Stromal cell of bone marrow (primary cell): Measurements from ENCODE around the gene KLHL1.

Experiments used
- DNase-seq: peaks from one replicate; pipeline ENCODE4 v3.0.0-alpha.2; 2012; ENCODE audit warnings: low read depth

KLHL1 gene

GRCh38 chr13:69683921-69684686 is 424.1 kb downstream of the KLHL1 start:
- DNase-seq: no peak

- DNase-seq: no peak
These were observed 426.5 kb downstream of the KLHL1 start for GRCh38 chr13:69681722-69682121.

DNA sequence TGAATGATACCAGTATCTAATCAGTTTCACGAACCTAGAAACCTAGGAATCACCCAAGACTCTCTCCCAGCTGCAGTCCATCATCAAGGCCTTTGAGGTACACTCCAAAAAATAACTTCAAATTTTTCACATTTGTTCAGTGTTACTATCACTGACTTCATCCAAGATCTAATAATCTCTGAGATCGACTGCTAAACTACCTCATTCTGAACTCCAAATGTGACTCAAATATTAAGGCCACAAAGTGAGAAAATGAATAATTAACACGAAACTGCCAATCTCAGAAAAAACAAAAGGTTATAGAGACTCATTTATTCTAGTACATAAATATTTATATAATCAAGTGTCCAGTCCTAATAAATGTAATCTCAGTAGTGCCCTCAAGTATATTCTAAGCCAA is 430.9 kb downstream of the KLHL1 start:
- DNase-seq: no peak

- DNase-seq: no peak
These were observed 432.0 kb downstream of the KLHL1 start for GRCh38 chr13:69676286-69676685.

DNA sequence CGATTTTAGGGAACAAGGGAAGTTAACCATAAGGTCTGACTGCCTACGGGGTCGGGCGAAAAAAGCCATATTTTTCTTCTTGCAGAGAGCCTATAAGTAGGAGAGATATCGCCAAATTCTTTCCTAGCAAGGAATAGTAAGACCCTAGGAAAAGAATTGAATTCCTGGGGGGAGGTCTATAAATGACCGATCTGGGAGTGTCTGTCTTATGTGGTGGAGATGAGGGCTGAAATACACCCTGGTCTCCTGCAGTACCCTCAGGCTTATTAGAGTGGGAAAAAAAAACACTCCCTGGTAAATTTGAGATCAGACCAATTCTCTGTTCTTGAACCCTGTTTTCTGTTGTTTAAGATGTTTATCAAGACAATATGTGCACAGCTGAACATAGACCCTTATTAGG is 448.1 kb downstream of the KLHL1 start:
- no peak for DNase-seq

GRCh38 chr13:69657676-69658075 is 450.6 kb downstream of the KLHL1 start:
- no peak for DNase-seq

DNA sequence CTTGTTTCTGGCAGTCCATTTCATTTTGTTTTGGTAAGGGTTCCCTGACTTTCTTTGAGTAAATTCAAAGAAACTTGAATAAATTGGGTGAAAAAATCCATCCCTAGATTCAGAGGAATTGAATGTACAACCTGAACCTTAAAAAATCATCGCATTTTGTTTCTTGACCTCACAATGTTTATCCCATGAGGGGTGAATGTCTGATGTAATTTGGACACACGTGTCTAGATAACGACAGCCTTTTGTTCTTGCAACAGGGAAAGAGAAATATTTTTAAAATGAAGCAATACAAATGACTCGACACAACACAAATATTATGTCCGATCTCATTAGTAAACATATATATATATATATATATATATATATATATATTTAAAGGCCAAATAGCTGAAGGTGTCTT is 453.9 kb downstream of the KLHL1 start:
- DNase-seq: no peak
